T-cell (primary cell): ENCODE measurements around the gene TTC9C. TPM values are rescaled to one million over a fixed set of nuclear protein-coding genes. Genes with fewer than 3 reads are reported as not detected.

Source experiments
- ATAC-seq, 4 experiments: fragments of 200-7000 bp in 3 of 4; fragments of 150-1000 bp in 1 of 4; cut with Tn5 transposase; replicated peaks in 1 of 4; 1 replicate in 3 of 4; 2 replicates in 1 of 4; pipeline ENCODE4 v1.10.0; 2021; ENCODE audit warnings: moderate library complexity in 3 of 4, mild to moderate bottlenecking in 2 of 4, moderate number of reproducible peaks in 1 of 4
- CTCF ChIA-PET, 2 donors: fragments of 300-600 bp; sonication (Branson Sonifier 250); formaldehyde crosslinking; loops; one replicate each; lab custom pipeline; 2022; ENCODE audit warnings: antibody characterized with exemption in 2 of 2; lab: Charles Lee
- POLR2A ChIA-PET, 2 donors: fragments of 300-600 bp; sonication (Branson Sonifier 250); formaldehyde crosslinking; loops; one replicate each; lab custom pipeline; 2022; ENCODE audit warnings: antibody characterized with exemption in 2 of 2; lab: Charles Lee
- DNase-seq, 35 experiments: peaks; one replicate each; pipeline versions ENCODE4 v3.0.0 to v3.0.0-alpha.2; 2013 to 2023
- H3K27ac ChIP-seq: one replicate; pipeline ENCODE4 v1.5.1; 2013; ENCODE audit warnings: low read length
- H3K27me3 ChIP-seq, 2 experiments: replicated peaks in 1 of 2; 1 replicate in 1 of 2; 2 replicates in 1 of 2; pipeline versions ENCODE4 v1.6.1 to v1.7.0; 2013; ENCODE audit warnings: low read length in 1 of 2, mixed read lengths in 1 of 2; ENCODE audit not compliant: control insufficient read depth in 2 of 2, insufficient read depth in 2 of 2; ENCODE audit errors: extremely low read depth in 1 of 2
- H3K36me3 ChIP-seq, 2 donors: 1 replicate in 1 of 2; 2 replicates in 1 of 2; pipeline versions ENCODE4 v1.6.1 to v1.7.0; 2013; ENCODE audit warnings: low read length in 1 of 2; ENCODE audit not compliant: control insufficient read depth in 2 of 2, insufficient read depth in 1 of 2; ENCODE audit errors: extremely low read depth in 1 of 2
- H3K4me1 ChIP-seq, 2 experiments: 1 replicate in 1 of 2; 2 replicates in 1 of 2; pipeline versions ENCODE4 v1.6.1 to v1.7.0; 2013; ENCODE audit warnings: low read length in 2 of 2, mixed read lengths in 1 of 2; ENCODE audit not compliant: insufficient read depth in 2 of 2, control insufficient read depth in 1 of 2; ENCODE audit errors: extremely low read depth in 1 of 2
- H3K4me3 ChIP-seq, 2 donors: 1 replicate in 1 of 2; 2 replicates in 1 of 2; pipeline versions ENCODE4 v1.5.1 to v1.7.0; 2013; ENCODE audit warnings: mild to moderate bottlenecking in 2 of 2, low read length in 1 of 2, moderate library complexity in 1 of 2; ENCODE audit not compliant: control insufficient read depth in 1 of 2; ENCODE audit errors: extremely low read depth in 1 of 2
- H3K9me3 ChIP-seq: 2 replicates; pipeline ENCODE4 v1.7.0; 2013
- H3K27ac Mint-ChIP-seq, 2 donors: one replicate each; pipeline ENCODE4 v1.8.0; 2020 to 2021; ENCODE audit warnings: mild to moderate bottlenecking in 2 of 2, mixed read lengths in 2 of 2
- H3K27me3 Mint-ChIP-seq, 2 donors: one replicate each; pipeline ENCODE4 v1.8.0; 2021 to 2022; ENCODE audit warnings: mixed read lengths in 2 of 2
- H3K36me3 Mint-ChIP-seq: one replicate; pipeline ENCODE4 v1.8.0; 2021; ENCODE audit warnings: mixed read lengths
- H3K4me1 Mint-ChIP-seq, 3 donors: one replicate each; pipeline ENCODE4 v1.8.0; 2020 to 2022; ENCODE audit warnings: mixed read lengths in 3 of 3, mild to moderate bottlenecking in 1 of 3
- H3K4me3 Mint-ChIP-seq, 3 donors: one replicate each; pipeline ENCODE4 v1.8.0; 2020 to 2022; ENCODE audit warnings: mild to moderate bottlenecking in 3 of 3, mixed read lengths in 3 of 3, moderate library complexity in 3 of 3
- H3K9me3 Mint-ChIP-seq, 3 donors: one replicate each; pipeline ENCODE4 v1.8.0; 2020 to 2022; ENCODE audit warnings: mixed read lengths in 3 of 3
- WGBS: methylation state at CpG from one replicate; pipeline ENCODE4 v1.1.5; 2013; ENCODE audit warnings: missing lambda C conversion rate; ENCODE audit not compliant: insufficient coverage; 5-methylcytosine and 5-hydroxymethylcytosine counted together
- total RNA-seq, 35 experiments: library from RNA in 6 of 35; stranded (reverse) in 6 of 35; fragments of 120-200 nt in 1 of 35; gene quantifications; one replicate each; pipeline versions ENCODE4 v1.2.1 to v1.2.4 and lab custom pipeline; 2013 to 2026

Gene TTC9C
- 10 to 100 TPM; 15.4 to 54.5 (median 44.6) TPM for total RNA-seq
- 27.8 TPM for total RNA-seq (2013)
- 7.8 to 35.6 (median 16.7) reads per million in 29 experiments for total RNA-seq (lab: John Stamatoyannopoulos, UW)

GRCh38 chr11:62728171-62728988 lies at the start of gene TTC9C:
Gene TTC9C (plus strand): TSS chr11:62728486. CDS start chr11:62728849, 363 bp downstream.
- H3K27me3 ChIP-seq = no peaks in the 10 kb centered on the region
- ChIA-PET POLR2A (interaction anchor here (0.6 to 3.0 kb wide), 6 partner anchors 25 to 136 kb away, joined by 3 to 19 read pairs (median 8); partner anchors contain the start of genes C11orf98 (in 2 of the 2), CSKMT (in 2 of the 2) and ZBTB3 (in 1 of the 2)), CTCF (interaction anchor here in 1 of 2 donors (1.1 to 2.8 kb wide), 3 partner anchors 25 to 58 kb away, joined by 3 to 14 read pairs (median 10); partner anchors contain the start of gene ZBTB3)
- H3K27ac Mint-ChIP-seq = peak within 1 kb of the TSS; percentile 98 to 99
- ATAC-seq (peak; percentile 38 to 51 (median 44)), DNase-seq (peak; percentile 72 to 89 (median 79))
- 2% methylated on average over 14 of the region's 29 CpGs for WGBS
- no peaks in the 10 kb centered on the region for H3K9me3 Mint-ChIP-seq
- no peaks in the 10 kb centered on the region for H3K9me3 ChIP-seq
- H3K27ac ChIP-seq = peak within 1 kb of the TSS; percentile 94
- peak within 1 kb of the TSS; percentile 86 to 95 for H3K4me3 ChIP-seq
- H3K4me3 Mint-ChIP-seq = peak within 1 kb of the TSS; percentile 95 to 98 (median 98)
- H3K36me3 Mint-ChIP-seq = peaks cover 30% of the 10 kb centered on the region
- H3K4me1 Mint-ChIP-seq = peaks cover 47 to 58% (median 56%) of the 10 kb centered on the region in 3 donors
- H3K4me1 ChIP-seq = peaks cover 20 to 47% of the 10 kb centered on the region in 2 experiments
- H3K36me3 ChIP-seq = peaks cover 1 to 32% of the 10 kb centered on the region in 2 donors
- H3K27me3 Mint-ChIP-seq = no peaks in the 10 kb centered on the region

GRCh38 chr11:62678770-62679696 lies 49.3 kb upstream of the TTC9C start, which contains the start of gene UBXN1:
Gene UBXN1 (minus strand): TSS chr11:62679073. CDS start chr11:62678923, 150 bp downstream.
- Histone ChIP-seq H3K27ac (peak within 1 kb of the TSS; percentile 91), H3K9me3 (no peaks in the 10 kb centered on the region), H3K27me3 (no peaks in the 10 kb centered on the region), H3K4me1 (peaks cover 12 to 25% of the 10 kb centered on the region in 2 experiments), H3K4me3 (peak within 1 kb of the TSS; percentile 94 to 95), H3K36me3 (peaks cover 0 to 18% of the 10 kb centered on the region in 2 donors)
- H3K9me3 Mint-ChIP-seq = no peaks in the 10 kb centered on the region
- ATAC-seq = peak; percentile 80 to 88 (median 87)
- peaks cover 23% of the 10 kb centered on the region for H3K36me3 Mint-ChIP-seq
- under 1% methylated on average over 34 of the region's 55 CpGs for WGBS
- peak within 1 kb of the TSS; percentile 86 to 89 (median 87) for H3K4me3 Mint-ChIP-seq
- peak; percentile 62 to 89 (median 78) for DNase-seq
- H3K27ac Mint-ChIP-seq = peak within 1 kb of the TSS; percentile 95
- ChIA-PET POLR2A (interaction anchor here (0.5 to 1.3 kb wide), 7 partner anchors 14 to 105 kb away, joined by 3 to 8 read pairs (median 4); partner anchors contain the start of genes C11orf98 (in 1 of the 2), CSKMT (in 1 of the 2) and EEF1G (in 1 of the 2)), CTCF (interaction anchor here (0.6 to 0.7 kb wide), 3 partner anchors 13 to 16 kb away, joined by 3 read pairs; no protein-coding TSS in a partner anchor)
- H3K4me1 Mint-ChIP-seq = peaks cover 40 to 42% (median 41%) of the 10 kb centered on the region in 3 donors
- no peaks in the 10 kb centered on the region for H3K27me3 Mint-ChIP-seq

- peak; percentile 74 to 81 (median 77) for ATAC-seq
- POLR2A ChIA-PET = interaction anchor here (0.6 to 1.7 kb wide), 5 partner anchors 9 to 112 kb away, joined by 3 to 21 read pairs (median 4); partner anchors contain the start of genes LBHD1 (in 2 of the 2), UQCC3 (in 2 of the 2), C11orf98 (in 1 of the 2) and CSKMT (in 1 of the 2)
These were observed 47.5 kb upstream of the TTC9C start for GRCh38 chr11:62680825-62681240.

GRCh38 chr11:62682518-62682917 lies 45.8 kb upstream of the TTC9C start:
- ATAC-seq (no peak), DNase-seq (no peak)
- WGBS = 84% methylated on average over 4 of the region's 7 CpGs
- H3K27me3 ChIP-seq = peaks cover 0 to 8% of the 10 kb centered on the region in 2 experiments
- H3K9me3 Mint-ChIP-seq = no peaks in the 10 kb centered on the region
- peaks cover 7% of the 10 kb centered on the region for H3K36me3 Mint-ChIP-seq
- H3K4me1 ChIP-seq = peaks cover 10 to 24% of the 10 kb centered on the region in 2 experiments
- H3K4me3 ChIP-seq = no peak overlapping the region
- POLR2A ChIA-PET = no interaction called here
- no peak overlapping the region for H3K27ac Mint-ChIP-seq
- H3K27ac ChIP-seq = no peak overlapping the region
- no peaks in the 10 kb centered on the region for H3K9me3 ChIP-seq
- no peak overlapping the region for H3K4me3 Mint-ChIP-seq
- CTCF ChIA-PET = interaction anchor here in 1 of 2 donors (0.6 kb wide), 1 partner anchor 19 kb away, joined by 3 read pairs; no protein-coding TSS in a partner anchor
- H3K36me3 ChIP-seq = peaks cover 0 to 6% of the 10 kb centered on the region in 2 donors
- H3K4me1 Mint-ChIP-seq = peaks cover 22 to 24% (median 24%) of the 10 kb centered on the region in 3 donors
- H3K27me3 Mint-ChIP-seq = peaks cover 0 to 5% of the 10 kb centered on the region in 2 donors

More at GRCh38 chr11:62680825-62681240, 47.5 kb upstream of the TTC9C start:
- Mint-ChIP-seq H3K27ac (peak overlapping the region; percentile 75 to 77), H3K27me3 (no peaks in the 10 kb centered on the region), H3K9me3 (no peaks in the 10 kb centered on the region), H3K4me1 (peaks cover 34 to 36% (median 36%) of the 10 kb centered on the region in 3 donors), H3K36me3 (peaks cover 20% of the 10 kb centered on the region), H3K4me3 (peak overlapping the region; percentile 49 to 53 (median 49))
- CTCF ChIA-PET = interaction anchor here (0.6 to 2.2 kb wide), 11 partner anchors 13 to 881 kb away, joined by 3 to 8 read pairs (median 3); partner anchors contain the start of genes C11orf98 (in 1 of the 2), CSKMT (in 1 of the 2), HNRNPUL2 (in 1 of the 2) and TUT1 (in 1 of the 2)
- peaks cover 0 to 15% of the 10 kb centered on the region in 2 donors for H3K36me3 ChIP-seq
- no peaks in the 10 kb centered on the region for H3K27me3 ChIP-seq
- DNase-seq = peak in 23 of 35 experiments; percentile 11 to 70 (median 29)
- H3K9me3 ChIP-seq = no peaks in the 10 kb centered on the region
- peaks cover 12 to 25% of the 10 kb centered on the region in 2 experiments for H3K4me1 ChIP-seq
- no peak overlapping the region for H3K27ac ChIP-seq
- 55% methylated on average over 1 of the region's 4 CpGs for WGBS
- no peak overlapping the region for H3K4me3 ChIP-seq

GRCh38 chr11:62687508-62688396 lies 40.5 kb upstream of the TTC9C start:
- no peak for DNase-seq
- Histone ChIP-seq H3K4me3 (no peak overlapping the region), H3K9me3 (no peaks in the 10 kb centered on the region), H3K27ac (no peak overlapping the region), H3K4me1 (peaks cover 0 to 6% of the 10 kb centered on the region in 2 experiments), H3K36me3 (peaks cover 13 to 27% of the 10 kb centered on the region in 2 donors), H3K27me3 (peaks cover 2 to 17% of the 10 kb centered on the region in 2 experiments)
- peaks cover 23% of the 10 kb centered on the region for H3K36me3 Mint-ChIP-seq
- peak in 1 of 4 experiments; percentile 9 for ATAC-seq
- H3K4me1 Mint-ChIP-seq = no peaks in the 10 kb centered on the region
- peaks cover 5 to 9% of the 10 kb centered on the region in 2 donors for H3K27me3 Mint-ChIP-seq
- H3K27ac Mint-ChIP-seq = no peak overlapping the region
- WGBS = 54% methylated on average over 74 of the region's 74 CpGs
- CTCF ChIA-PET = no interaction called here
- H3K9me3 Mint-ChIP-seq = no peaks in the 10 kb centered on the region
- POLR2A ChIA-PET = no interaction called here
- H3K4me3 Mint-ChIP-seq = no peak overlapping the region
